Neural cell (in vitro differentiated cells): ENCODE results near the gene RARS2. TPM values are rescaled to one million over a fixed set of nuclear protein-coding genes. Genes with fewer than 3 reads are reported as not detected.

ENCODE experiments used
- H2AFZ ChIP-seq: fragments of 200-600, 300-800 bp; sonication (generic), shearing (Covaris generic); 2 replicates; pipeline ENCODE4 v1.6.0; 2014; ENCODE audit warnings: low read depth, mild to moderate bottlenecking, antibody characterized with exemption, low read length, moderate library complexity
- H3F3A ChIP-seq: fragments of 200-600 bp; shearing (Covaris generic); 2 replicates; pipeline ENCODE4 v1.6.1; 2016; ENCODE audit warnings: mild to moderate bottlenecking, moderate library complexity, mixed read lengths, antibody characterized with exemption, low read length; ENCODE audit not compliant: insufficient read depth, poor library complexity, severe bottlenecking
- H3K27ac ChIP-seq: fragments of 200-600, 300-800 bp; sonication (generic), shearing (Covaris generic); 2 replicates; pipeline ENCODE4 v1.5.1; 2014; ENCODE audit warnings: mild to moderate bottlenecking, low read length, moderate library complexity
- H3K27me3 ChIP-seq: fragments of 300-800, 200-600 bp; sonication (generic), shearing (Covaris generic); 2 replicates; pipeline ENCODE4 v1.6.0; 2014; ENCODE audit warnings: mild to moderate bottlenecking, low read depth, low read length, moderate library complexity; ENCODE audit not compliant: insufficient read depth
- H3K36me3 ChIP-seq: fragments of 300-800, 200-600 bp; sonication (generic), shearing (Covaris generic); 2 replicates; pipeline ENCODE4 v1.5.1; 2014; ENCODE audit warnings: mild to moderate bottlenecking, antibody characterized with exemption, low read length, moderate library complexity; ENCODE audit not compliant: insufficient read depth
- H3K4me2 ChIP-seq: fragments of 300-800, 200-600 bp; sonication (generic), shearing (Covaris generic); 2 replicates; pipeline ENCODE4 v1.6.0; 2014; ENCODE audit warnings: mild to moderate bottlenecking, low read length
- H3K4me3 ChIP-seq: fragments of 300-800, 200-600 bp; sonication (generic), shearing (Covaris generic); 2 replicates; pipeline ENCODE4 v1.5.1; 2014; ENCODE audit warnings: mild to moderate bottlenecking, low read length, moderate library complexity
- H3K79me2 ChIP-seq: fragments of 200-600 bp; shearing (Covaris generic); replicated peaks from 2 replicates; pipeline ENCODE4 v1.6.0; 2014; ENCODE audit warnings: mild to moderate bottlenecking, low read length, moderate library complexity; ENCODE audit not compliant: insufficient read depth
- H3K9ac ChIP-seq: fragments of 300-800, 200-600 bp; sonication (generic), shearing (Covaris generic); 2 replicates; pipeline ENCODE4 v1.6.1; 2016; ENCODE audit warnings: mild to moderate bottlenecking, low read length, mixed read lengths
- H3K9me2 ChIP-seq: fragments of 200-600 bp; shearing (Covaris generic); 2 replicates; pipeline ENCODE4 v1.6.1; 2016; ENCODE audit warnings: mild to moderate bottlenecking, low read length, mixed read lengths; ENCODE audit not compliant: insufficient read depth
- H3K9me3 ChIP-seq: fragments of 200-600, 300-800 bp; sonication (generic), shearing (Covaris generic); 2 replicates; pipeline ENCODE4 v1.6.1; 2016; ENCODE audit warnings: mild to moderate bottlenecking, mixed run types, low read length, moderate library complexity, mixed read lengths
- H4K20me1 ChIP-seq: fragments of 200-600 bp; shearing (Covaris generic); 2 replicates; pipeline ENCODE4 v1.6.1; 2016; ENCODE audit warnings: mild to moderate bottlenecking, mixed run types; ENCODE audit not compliant: insufficient read depth
- EP300 ChIP-seq: fragments of 450-650 bp; conservative IDR thresholded peaks from 2 replicates; pipeline ENCODE4 v1.6.1; 2014; ENCODE audit warnings: antibody characterized with exemption, mild to moderate bottlenecking, moderate library complexity; ENCODE audit not compliant: poor library complexity, severe bottlenecking
- EZH2 ChIP-seq: fragments of 200-600, 300-800 bp; shearing (Covaris generic), sonication (generic); IDR thresholded peaks from 2 replicates; pipeline ENCODE4 v1.6.1; 2014; ENCODE audit warnings: antibody characterized with exemption, low read length, borderline replicate concordance, mild to moderate bottlenecking; ENCODE audit not compliant: insufficient read depth, poor library complexity, severe bottlenecking
- MXI1 ChIP-seq: fragments of 450-650 bp; conservative IDR thresholded peaks from 2 replicates; pipeline ENCODE4 v1.6.1; 2014; ENCODE audit warnings: antibody characterized with exemption, mild to moderate bottlenecking; ENCODE audit not compliant: poor library complexity, severe bottlenecking
- POLR2AphosphoS5 ChIP-seq: IDR thresholded peaks from 2 replicates; pipeline ENCODE4 v1.6.1; 2012
- RAD21 ChIP-seq: fragments of 450-650 bp; conservative IDR thresholded peaks from 2 replicates; pipeline ENCODE4 v1.6.1; 2014; ENCODE audit warnings: antibody characterized with exemption, mild to moderate bottlenecking, moderate library complexity
- SMC3 ChIP-seq: fragments of 450-650 bp; conservative IDR thresholded peaks from 2 replicates; pipeline ENCODE4 v1.6.1; 2014; ENCODE audit warnings: antibody characterized with exemption, mild to moderate bottlenecking, moderate library complexity; ENCODE audit not compliant: poor library complexity
- TAF1 ChIP-seq: IDR thresholded peaks from 2 replicates; pipeline ENCODE4 v1.6.1; 2012; ENCODE audit warnings: low read depth
- polyA plus RNA-seq: library from polyadenylated mRNA; depleted of rRNA; stranded (reverse); fragments of >200 nt; gene quantifications from 2 replicates; pipeline ENCODE4 v1.2.3, GENCODE V29; 2014
- TF ChIP-seq, protein P1 (sequence below): IDR thresholded peaks from 2 replicates; pipeline ENCODE4 v1.6.1; 2012; ENCODE audit warnings: borderline replicate concordance
- TF ChIP-seq, protein P2 (sequence below): fragments of 450-650 bp; IDR thresholded peaks from 2 replicates; pipeline ENCODE4 v1.5.1; 2014; ENCODE audit warnings: antibody characterized with exemption, mild to moderate bottlenecking, moderate library complexity; ENCODE audit not compliant: poor library complexity, severe bottlenecking

The RARS2 gene
- polyA plus RNA-seq, 1 donor from 2014 or later: 50.4 TPM

DNA sequence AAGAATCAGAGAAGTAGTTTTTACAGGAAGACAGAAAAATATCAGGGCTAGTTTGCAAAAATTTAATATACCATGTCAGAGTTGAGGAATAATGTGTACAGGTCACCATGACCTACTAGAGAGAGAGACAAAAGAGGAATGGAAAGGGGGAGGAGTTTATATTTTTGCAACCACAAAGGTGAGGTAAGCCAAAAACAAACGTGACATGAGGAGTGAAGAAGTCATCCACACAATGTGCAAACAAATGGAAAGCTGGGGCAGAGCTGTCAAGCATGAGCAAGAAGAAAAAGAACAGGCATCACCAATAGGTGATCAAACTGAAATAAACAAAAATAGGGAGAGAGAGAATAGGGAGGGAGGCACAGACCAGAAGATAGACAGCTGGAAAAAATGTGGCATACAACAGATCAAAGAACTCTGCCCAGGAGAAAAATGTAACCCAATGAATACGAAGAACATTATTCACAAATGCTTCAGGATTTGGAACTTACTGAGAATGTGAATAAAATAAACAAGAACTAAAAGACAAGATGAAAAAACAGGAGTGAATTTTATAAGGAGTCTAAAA lies 15.5 kb downstream of the RARS2 start:
- Histone ChIP-seq H3K9ac (no peak overlapping the region), H2AFZ (no peak overlapping the region), H3K36me3 (no peaks in the 10 kb centered on the region), H3K9me2 (no peaks in the 10 kb centered on the region), H3K4me2 (no peak overlapping the region), H3K4me3 (no peak overlapping the region), H3K79me2 (peaks cover 30% of the 10 kb centered on the region), H3K27me3 (no peaks in the 10 kb centered on the region), H3F3A (no peaks in the 10 kb centered on the region), H3K9me3 (no peaks in the 10 kb centered on the region), H4K20me1 (no peaks in the 10 kb centered on the region), H3K27ac (no peak overlapping the region)
- TF ChIP-seq SMC3 (no peak), MXI1 (no peak)

DNA sequence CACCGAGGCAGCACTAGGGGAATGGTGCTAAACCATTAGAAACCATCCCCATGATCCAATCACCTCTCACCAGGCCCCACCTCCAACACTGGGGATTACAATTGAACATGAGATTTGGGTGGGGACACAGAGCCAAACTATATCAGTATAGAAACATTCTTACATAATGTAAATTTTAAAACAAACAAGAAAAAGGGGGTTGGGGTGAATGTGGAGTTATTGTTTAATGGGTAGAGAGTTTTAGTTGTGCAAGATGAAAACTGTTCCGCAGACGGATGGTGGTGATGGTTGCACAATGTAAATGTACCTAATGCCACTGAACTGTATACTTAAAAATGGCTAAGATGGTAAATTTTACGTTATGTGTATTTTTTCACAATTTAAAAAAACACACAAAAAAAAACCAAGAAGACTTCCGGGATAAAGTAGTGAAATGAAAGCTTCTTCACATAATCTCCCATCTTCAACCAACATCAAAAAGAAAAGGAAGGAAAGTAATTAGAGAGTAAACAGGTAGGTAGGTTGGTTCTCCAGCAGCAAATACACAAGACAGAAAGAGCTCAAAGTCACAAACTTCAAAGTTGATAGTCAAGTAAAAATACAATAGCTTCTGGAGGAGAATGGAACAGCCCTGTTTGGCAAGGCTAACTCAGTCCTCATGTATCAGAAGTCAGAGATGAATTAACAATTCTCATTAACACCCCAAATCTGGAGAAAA lies 16.3 kb downstream of the RARS2 start:
- Histone ChIP-seq H3K27ac (no peak overlapping the region), H3F3A (no peaks in the 10 kb centered on the region), H3K4me3 (no peak overlapping the region), H3K9ac (no peak overlapping the region), H2AFZ (no peak overlapping the region), H3K27me3 (no peaks in the 10 kb centered on the region), H3K36me3 (no peaks in the 10 kb centered on the region), H3K9me3 (no peaks in the 10 kb centered on the region), H3K9me2 (no peaks in the 10 kb centered on the region), H3K79me2 (peaks cover 30% of the 10 kb centered on the region), H4K20me1 (no peaks in the 10 kb centered on the region), H3K4me2 (no peak overlapping the region)
- no peak for TF ChIP-seq MXI1
- TF ChIP-seq SMC3: no peak
- no peak for TF ChIP-seq RAD21
- TF ChIP-seq TAF1: no peak
- TF ChIP-seq POLR2AphosphoS5: no peak
- TF ChIP-seq, protein P1, sequence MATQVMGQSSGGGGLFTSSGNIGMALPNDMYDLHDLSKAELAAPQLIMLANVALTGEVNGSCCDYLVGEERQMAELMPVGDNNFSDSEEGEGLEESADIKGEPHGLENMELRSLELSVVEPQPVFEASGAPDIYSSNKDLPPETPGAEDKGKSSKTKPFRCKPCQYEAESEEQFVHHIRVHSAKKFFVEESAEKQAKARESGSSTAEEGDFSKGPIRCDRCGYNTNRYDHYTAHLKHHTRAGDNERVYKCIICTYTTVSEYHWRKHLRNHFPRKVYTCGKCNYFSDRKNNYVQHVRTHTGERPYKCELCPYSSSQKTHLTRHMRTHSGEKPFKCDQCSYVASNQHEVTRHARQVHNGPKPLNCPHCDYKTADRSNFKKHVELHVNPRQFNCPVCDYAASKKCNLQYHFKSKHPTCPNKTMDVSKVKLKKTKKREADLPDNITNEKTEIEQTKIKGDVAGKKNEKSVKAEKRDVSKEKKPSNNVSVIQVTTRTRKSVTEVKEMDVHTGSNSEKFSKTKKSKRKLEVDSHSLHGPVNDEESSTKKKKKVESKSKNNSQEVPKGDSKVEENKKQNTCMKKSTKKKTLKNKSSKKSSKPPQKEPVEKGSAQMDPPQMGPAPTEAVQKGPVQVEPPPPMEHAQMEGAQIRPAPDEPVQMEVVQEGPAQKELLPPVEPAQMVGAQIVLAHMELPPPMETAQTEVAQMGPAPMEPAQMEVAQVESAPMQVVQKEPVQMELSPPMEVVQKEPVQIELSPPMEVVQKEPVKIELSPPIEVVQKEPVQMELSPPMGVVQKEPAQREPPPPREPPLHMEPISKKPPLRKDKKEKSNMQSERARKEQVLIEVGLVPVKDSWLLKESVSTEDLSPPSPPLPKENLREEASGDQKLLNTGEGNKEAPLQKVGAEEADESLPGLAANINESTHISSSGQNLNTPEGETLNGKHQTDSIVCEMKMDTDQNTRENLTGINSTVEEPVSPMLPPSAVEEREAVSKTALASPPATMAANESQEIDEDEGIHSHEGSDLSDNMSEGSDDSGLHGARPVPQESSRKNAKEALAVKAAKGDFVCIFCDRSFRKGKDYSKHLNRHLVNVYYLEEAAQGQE: no peak
- TF ChIP-seq, protein P2, sequence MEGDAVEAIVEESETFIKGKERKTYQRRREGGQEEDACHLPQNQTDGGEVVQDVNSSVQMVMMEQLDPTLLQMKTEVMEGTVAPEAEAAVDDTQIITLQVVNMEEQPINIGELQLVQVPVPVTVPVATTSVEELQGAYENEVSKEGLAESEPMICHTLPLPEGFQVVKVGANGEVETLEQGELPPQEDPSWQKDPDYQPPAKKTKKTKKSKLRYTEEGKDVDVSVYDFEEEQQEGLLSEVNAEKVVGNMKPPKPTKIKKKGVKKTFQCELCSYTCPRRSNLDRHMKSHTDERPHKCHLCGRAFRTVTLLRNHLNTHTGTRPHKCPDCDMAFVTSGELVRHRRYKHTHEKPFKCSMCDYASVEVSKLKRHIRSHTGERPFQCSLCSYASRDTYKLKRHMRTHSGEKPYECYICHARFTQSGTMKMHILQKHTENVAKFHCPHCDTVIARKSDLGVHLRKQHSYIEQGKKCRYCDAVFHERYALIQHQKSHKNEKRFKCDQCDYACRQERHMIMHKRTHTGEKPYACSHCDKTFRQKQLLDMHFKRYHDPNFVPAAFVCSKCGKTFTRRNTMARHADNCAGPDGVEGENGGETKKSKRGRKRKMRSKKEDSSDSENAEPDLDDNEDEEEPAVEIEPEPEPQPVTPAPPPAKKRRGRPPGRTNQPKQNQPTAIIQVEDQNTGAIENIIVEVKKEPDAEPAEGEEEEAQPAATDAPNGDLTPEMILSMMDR: no peak
- TF ChIP-seq EZH2: no peak
- no peak for TF ChIP-seq EP300
